GM19099 (cell line): ENCODE data around the gene PAPPA.

Experiments
- POLR2A ChIP-seq: IDR thresholded peaks from 3 replicates; pipeline ENCODE4 v1.6.1; 2011; ENCODE audit warnings: low read depth; ENCODE audit not compliant: insufficient read length; ENCODE audit errors: extremely low read depth

The PAPPA gene

DNA sequence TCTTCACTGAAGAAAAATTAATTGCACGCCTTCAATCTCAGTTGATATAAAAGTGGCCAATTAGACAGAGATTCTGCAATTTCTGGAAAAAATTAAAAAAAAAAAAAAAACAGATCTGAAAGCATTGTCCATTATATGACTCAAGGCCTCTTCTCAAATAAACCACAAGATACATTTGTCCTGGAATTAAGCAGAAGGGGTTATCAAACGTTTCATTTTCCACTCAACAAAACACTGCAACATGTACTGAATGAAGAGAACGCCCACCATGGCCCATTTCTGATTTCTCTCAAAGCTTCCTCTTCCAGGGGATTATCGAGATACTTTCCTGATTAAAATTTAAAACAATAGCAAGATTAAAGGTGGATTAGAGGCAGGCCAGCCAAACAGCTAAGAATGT, 5.8 kb upstream of the PAPPA start:
- no peak for TF ChIP-seq POLR2A

DNA sequence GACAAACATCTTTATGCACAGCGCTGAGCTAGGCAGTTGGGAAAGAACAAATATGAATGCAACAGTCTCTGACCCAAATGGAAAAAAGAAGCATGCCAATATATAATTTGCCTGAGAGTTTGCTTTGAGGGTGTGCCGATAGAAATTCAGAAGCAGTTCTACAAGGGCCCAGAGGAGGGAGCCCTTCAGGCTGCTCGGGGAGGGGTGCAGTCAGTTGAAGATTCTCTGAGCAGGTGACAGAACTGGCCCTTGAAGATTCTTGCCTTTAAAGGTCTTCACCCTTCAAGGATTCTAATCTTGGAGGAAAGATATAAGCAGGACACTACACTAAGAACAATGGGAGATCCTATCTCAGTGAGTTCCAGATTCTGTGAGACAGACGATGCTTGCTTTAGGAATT, 3.7 kb upstream of the PAPPA start:
- no peak for TF ChIP-seq POLR2A

DNA sequence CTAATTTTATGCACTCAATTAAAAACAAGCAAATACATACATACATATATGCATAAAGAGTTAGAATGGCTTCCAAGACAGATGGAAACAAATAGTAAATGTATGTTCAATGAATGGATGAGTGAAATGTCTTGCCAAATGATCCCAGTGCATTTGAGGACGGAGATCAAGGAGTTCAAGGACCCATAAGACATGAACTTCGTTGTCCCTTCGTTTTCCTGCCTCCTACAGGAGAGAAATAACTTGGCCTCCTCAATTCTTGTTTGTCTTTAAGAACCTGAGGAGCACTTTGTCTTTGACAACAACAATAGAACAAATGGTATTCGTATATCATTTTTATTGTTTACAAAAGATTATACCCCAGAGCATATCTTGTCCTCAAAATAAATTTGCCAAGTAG, 2.4 kb upstream of the PAPPA start:
- TF ChIP-seq POLR2A, result no peak

DNA sequence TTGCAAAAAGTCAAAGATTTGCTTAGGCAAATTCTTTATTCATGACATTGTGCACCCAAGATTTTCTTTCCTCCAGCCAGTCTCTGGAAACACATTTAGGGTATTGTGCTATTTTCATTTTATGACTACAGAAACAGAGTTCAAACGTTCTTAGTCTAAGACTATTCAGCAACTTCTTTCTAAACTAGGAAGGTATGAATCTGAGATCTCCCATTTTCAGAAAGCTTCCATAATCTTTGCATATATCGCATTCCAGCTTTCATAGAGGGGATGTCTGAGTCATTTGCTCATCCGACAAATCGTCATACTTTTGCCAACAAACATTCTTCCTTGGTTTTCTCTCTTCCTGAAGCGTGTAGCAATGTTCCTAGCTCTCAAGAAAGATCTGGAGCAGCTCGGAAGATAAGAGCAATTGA, 1.6 kb upstream of the PAPPA start:
- TF ChIP-seq POLR2A, result no peak

DNA sequence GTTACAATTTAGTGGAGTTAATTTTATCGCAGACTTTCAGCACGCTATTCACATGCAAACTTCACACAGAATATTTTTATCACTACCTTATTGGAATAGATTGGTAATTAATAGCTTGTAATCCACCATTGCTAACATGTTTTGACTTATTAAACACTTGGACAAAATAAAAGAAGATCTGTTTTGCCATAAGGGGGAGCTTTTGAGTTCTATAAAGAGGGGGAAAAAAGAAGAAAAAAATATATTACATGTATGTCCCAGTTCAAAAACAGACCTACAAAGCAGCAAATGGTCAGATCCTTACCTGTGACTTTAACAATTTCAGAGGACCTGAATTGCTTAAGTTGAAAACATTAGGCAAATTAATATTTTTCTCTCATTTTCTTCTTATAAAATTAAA, 1.2 kb upstream of the PAPPA start:
- no peak for TF ChIP-seq POLR2A

DNA sequence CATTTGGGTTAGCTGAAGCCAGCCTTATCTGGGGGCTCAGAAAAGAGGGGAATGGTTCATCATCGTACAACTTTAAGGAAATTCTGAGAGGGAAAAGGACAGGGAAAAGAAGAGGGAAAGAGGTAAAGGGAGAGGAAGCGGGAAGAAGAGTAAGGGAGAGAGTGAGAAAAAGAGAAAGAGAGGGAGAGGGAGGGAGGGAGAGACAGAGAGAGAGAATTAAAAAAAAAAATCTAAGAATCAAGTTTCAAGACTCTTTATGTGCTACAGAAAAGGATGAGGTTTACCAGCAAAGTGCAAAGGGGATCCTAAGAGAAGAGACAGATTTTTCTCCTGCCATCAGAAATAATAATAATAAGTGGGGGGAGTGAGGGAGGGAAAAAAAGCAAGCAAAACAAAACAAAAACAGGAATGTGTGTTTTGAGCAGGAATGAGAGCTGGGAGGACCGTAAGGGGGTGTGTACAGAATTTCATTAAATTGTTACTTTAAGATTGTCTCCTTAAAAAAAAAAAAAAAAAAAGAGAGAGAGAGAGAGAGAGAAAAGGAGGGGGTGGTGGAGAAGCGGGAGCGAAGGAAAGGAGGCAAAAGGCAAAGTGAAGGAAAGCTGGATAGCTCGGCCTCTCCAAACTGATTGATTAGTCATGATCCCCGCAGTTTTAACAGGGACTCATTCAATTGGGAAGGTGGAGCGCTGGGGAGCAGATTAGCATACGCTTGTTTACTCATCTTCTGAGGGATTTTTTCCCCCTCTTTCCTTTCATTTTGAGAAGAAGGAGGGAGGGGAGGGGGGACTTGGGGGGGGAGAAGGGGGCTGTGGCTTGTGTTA, 438 bp upstream of the PAPPA start:
- no peak for TF ChIP-seq POLR2A

DNA sequence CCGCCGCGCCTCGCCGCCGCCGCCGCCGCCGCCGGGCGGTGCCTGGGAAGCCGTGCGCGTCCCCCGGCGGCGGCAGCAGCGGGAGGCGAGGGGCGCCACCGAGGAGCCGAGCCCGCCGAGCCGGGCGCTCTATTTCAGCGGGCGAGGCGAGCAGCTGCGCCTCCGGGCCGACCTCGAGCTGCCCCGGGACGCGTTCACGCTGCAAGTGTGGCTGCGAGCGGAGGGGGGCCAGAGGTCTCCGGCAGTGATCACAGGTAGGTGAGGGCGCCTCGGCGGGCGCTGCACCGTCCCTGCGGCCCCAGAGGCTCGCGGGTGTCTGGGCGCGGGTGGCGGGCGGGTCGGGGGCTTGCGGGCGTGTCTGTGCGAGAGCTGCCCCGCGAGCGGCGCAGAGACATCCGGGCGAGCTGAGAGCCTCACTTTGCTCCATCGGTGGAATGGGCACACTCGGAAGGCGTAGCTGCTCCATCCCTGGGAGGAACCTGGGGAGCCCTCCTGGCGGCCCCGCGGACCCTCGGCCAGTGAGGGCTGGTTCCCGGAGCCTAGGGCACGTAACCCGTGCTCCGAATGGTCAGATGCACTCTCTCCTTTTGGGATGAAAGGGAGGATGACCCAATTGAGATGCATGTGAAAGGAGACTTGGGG, 864 bp downstream of the PAPPA start:
- no peak for TF ChIP-seq POLR2A

DNA sequence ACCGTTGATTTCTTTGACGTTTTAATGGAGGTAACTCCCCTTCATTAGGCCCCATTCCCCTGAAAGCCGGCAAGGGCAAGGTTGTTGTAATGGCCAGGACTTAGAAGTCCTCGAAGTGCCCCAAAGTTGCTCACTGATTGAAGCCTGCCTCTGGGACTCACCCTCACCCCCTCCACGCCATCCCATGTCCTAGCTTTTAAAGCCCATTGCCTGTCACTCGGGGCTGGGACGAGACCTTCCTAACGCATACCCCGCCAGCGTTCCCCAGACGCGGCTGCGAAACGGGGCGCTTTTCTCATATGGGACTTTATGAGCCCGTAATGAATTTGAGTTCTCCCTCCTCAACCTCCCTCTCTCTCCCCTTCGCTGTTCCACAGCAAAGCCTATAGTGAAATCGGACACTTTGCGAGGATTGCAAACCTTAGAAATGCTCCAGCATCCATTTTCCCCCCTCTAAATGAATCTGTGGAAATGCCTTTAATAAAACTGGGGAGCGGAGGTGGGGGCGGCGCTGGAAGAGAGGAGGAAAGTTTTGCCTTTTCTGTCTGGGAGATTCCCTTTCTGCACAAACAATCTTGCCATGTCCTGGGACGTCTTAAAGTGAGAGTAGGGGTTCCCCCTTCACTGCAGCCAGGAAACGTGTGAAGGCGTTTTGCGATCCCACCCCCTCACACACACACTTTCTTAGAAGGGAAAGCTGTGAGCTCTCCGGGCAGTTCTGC, 1.5 kb downstream of the PAPPA start:
- TF ChIP-seq POLR2A, result no peak

DNA sequence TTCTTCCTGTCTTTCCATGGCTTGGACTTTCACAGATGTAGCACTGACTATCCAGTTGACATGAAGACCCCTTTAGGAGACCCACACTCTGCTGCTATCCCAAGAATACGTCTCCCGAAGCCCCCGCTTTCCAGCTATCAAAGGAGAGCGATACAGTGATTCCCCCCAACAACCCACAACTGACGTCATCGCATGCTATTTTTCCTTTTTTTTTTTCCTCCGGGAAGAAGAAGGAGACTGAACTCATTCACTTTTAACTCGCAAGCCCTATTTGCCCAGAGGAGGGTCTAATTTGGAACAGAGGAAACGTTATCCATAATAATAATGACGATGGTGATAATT, 2.1 kb downstream of the PAPPA start:
- TF ChIP-seq POLR2A, result no peak

DNA sequence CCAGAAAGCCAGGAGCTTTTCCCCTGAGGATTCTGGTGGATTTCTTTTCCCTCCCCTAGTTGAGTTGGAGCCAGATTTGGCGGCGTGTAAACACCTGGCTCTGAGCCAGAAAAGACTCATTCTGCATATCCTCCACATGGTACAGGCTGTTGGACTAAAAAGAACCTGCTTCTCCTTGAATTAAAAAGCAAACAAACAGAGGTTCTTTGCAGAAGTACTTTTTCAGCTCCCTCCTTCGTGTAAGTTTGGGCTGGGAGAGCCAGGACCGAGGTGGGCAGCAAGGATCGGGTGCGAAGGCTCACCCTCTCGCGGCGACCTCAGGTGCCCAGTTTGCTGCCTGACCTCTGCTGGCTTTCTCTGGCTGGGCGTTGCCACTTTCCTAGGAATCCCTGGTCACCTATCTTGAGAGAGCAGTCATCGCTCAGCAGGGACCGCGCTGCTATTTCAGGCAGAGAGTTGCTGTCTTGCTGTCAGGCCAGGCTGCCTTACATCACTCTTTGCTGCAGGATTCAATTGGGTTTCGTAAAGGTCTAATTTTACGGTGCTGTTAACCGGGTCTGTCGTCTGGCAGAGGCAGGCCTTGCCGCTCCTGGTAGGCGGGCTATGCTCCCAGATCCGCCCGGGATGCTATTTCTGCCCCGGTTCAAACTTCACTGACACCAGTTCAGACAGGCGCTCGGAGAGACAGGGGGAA, 3.2 kb downstream of the PAPPA start:
- TF ChIP-seq POLR2A, result no peak

DNA sequence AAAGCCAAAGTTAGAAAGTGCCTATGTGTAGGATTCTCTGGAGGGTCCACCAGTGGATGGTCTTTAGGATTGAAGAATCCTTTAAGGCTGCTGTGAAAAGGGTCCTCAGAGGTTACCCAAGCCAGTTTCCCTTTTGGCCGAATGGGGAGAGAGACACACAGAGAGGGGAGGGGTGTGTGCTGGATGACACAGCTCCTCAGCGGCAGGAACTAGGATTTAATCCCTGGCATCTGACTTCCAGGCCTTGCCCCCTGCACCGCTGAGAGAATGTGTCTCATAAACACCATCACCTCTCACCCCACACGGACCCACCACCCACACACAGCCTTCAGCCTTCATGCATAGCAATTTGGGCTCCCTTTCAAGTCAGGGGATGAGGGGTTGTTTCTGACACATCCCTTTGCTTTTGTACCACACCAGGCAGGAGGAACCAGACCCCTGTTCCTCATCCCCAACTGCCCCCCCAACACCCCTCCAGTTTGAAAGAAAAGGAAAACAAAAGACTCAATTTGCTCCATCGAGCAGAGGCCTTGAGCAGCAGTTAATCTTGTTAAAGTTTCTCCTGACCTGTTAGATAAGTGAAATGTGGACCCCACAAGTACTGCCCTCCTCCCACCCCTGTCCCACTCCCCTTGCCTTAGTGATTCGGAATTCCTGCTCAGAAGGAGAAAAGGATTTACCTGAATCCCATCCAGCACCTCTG, 4.0 kb downstream of the PAPPA start:
- no peak for TF ChIP-seq POLR2A

DNA sequence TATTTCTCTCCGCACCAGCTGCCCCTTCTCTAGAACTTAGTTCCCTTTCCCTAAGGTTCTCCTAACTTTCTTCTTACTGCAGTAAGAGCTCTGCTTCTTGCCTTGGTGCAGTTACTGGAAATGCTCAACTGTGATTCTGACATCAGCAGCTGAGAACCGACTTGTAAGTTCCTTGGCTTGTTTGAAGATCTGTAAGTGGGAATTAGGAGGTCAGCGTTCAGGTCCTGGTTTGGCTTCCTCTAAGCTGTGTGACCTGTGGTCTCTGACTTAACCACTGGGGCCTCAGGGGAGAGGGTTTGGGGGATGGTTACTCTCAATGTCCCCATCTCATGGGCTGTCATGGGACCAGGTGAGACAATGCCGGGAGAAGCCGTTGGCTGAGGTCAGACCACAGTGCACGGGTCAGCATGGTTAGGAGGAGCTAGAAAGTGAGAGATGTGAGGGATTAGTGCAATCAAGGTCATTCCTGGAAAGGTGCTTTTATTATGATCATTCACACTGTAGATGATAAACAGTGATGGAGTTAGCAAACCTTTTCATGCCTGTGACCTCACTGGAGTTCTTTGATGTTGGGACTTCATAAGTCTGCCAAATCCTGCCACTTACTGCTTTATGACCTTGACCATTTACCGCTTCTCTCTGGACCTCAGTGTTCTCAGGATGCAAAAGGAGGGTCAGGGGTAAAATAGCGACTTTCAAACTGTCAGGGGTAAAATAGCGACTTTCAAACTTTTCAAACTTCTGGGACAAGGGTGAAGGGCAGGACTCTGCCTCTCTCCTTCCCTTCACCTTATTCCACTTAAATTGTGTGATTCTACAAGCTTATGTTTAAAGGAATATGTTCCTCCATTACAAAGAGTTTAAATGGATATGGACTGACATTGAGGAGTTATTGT, 7.3 kb downstream of the PAPPA start:
- TF ChIP-seq POLR2A, result no peak

DNA sequence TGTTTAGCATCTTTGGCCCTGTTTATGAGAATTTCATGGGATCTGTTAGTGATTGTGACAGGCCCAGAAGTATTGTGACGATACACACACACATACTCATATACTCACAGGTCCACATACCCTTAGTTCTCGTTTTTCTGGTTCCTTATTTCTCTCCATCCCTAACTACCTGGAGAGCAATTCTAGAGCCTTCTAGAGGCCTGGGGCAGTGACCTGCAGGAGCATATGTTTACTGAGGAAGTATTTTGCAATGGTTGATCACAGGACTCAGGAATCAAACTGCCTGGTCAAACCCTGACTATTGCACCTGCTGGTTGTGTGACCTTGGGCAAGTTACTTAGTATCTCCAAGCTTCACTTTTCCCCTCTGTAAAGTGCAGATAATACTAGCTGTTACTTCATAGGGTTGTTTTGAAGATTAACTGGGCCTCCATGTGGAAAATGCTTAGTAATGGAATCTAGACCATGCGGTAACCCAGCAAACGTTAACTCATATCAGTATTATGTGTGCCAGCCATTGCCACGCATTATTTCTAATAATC, 8.7 kb downstream of the PAPPA start:
- TF ChIP-seq POLR2A, result no peak
